GM10266 (cell line): Measurements from ENCODE around the gene NGF.

ENCODE experiments used
- DNase-seq: peaks from one replicate; pipeline ENCODE4 v3.0.0; 2012; ENCODE audit errors: extremely low spot score
- TF ChIP-seq, protein P1 (sequence below): IDR thresholded peaks from 2 replicates; pipeline ENCODE4 v1.5.1; 2012; ENCODE audit warnings: mild to moderate bottlenecking, low read depth; ENCODE audit not compliant: control insufficient read depth, insufficient read depth; ENCODE audit errors: missing control alignments

Gene NGF

DNA sequence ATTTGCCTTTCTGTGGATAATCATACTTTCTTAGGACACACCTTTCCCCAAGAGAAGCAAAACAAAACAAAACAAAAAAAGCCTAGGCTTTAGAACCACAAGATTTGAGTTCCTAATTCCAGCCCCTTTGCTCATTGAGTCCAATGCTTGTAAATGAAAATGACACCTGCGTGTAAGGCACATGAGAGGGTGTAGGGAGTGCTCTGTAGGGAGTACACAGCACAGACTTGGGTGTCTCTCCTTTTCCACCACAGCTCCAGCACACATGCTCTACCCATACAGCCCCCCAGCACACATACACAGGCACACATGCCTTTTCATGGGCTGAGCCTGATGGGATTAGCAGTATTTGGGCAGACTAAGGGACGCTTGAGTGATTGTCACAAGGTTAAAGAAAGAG is 9.2 kb upstream of the NGF start:
- DNase-seq, result no peak
- TF ChIP-seq, protein P1, sequence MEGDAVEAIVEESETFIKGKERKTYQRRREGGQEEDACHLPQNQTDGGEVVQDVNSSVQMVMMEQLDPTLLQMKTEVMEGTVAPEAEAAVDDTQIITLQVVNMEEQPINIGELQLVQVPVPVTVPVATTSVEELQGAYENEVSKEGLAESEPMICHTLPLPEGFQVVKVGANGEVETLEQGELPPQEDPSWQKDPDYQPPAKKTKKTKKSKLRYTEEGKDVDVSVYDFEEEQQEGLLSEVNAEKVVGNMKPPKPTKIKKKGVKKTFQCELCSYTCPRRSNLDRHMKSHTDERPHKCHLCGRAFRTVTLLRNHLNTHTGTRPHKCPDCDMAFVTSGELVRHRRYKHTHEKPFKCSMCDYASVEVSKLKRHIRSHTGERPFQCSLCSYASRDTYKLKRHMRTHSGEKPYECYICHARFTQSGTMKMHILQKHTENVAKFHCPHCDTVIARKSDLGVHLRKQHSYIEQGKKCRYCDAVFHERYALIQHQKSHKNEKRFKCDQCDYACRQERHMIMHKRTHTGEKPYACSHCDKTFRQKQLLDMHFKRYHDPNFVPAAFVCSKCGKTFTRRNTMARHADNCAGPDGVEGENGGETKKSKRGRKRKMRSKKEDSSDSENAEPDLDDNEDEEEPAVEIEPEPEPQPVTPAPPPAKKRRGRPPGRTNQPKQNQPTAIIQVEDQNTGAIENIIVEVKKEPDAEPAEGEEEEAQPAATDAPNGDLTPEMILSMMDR, result no peak

- no peak for DNase-seq
- TF ChIP-seq, protein P1, result no peak
Observed at GRCh38 chr1:115343200-115343737, 5.2 kb upstream of the NGF start.

GRCh38 chr1:115341948-115342347 is 3.9 kb upstream of the NGF start:
- DNase-seq, result no peak
- TF ChIP-seq, protein P1, result no peak

DNA sequence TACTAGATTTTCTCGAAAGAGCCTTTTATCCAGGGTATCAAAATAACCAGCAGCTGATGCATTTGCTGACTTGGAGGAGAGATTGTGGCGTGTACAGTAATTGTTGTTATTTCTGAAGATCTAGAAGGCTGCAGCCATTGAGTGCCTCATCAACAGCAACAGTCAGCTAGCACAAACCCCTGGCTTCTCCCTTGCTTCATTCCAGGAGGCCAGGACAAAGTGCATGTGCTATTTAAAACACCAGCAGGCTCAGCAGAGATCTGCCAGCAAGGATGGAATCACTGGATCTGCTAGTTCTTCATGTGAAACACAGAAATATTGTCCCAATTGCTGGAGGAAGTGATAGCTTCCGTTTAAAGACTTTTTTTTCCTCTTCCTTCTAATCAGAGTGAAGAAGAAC is 2.8 kb upstream of the NGF start:
- TF ChIP-seq, protein P1, result no peak
- DNase-seq, result no peak

DNA sequence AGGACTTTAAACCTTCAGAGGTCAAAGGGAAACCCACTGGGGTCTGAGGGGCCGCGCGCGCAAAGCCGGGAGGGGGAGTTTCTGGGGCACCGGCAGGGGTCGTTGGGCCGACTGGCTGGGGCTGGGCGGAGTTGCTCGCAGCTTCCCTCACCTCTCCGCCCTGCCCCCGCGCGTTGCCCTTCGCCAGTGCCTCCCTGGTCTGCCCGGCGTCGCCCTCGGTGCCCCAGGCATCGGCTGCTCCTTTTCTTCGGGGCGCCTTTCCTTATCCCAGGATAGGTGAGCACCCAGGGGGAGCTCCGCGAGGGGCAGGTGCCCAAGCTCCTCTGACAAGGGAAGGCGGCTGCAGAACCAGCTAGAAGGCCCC is 390 bp upstream of the NGF start:
- TF ChIP-seq, protein P1, result no peak
- no peak for DNase-seq

DNA sequence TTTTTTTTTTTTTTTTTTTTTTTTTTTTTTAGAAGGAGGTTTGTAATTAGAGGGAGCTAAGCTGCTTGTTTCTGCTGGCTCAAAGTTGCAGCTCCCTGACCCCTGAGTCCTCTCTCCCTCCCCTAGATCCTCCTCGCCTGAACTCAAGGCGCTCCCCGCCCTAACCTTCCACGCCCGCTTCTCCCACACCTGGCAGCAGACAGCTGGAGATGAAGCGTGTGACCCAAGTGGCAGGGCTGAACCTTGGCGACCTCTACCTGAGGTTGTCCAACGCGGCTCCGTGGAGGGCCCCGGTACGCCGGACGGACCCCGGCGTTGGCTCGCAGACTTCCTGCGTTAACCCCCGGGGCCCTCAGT is 795 bp downstream of the NGF start:
- TF ChIP-seq, protein P1, result no peak
- DNase-seq, result no peak

- DNase-seq, result no peak
- TF ChIP-seq, protein P1, result no peak
Observed at GRCh38 chr1:115336741-115337140, 1.3 kb downstream of the NGF start.
